Measurements from ENCODE around the gene SLC43A3.
A peak's percentile ranks its signal among the peaks of the same experiment; 100 is the strongest.
"Not testable (repeated sequence)": the region's sequence is repeated elsewhere in the genome, so short reads cannot be mapped to it uniquely, and the experiment has no call there.

The SLC43A3 gene

GRCh38 chr11:57459164-57460021 is 32.5 kb upstream of the SLC43A3 start:
- peak; percentile 47 for DNase-seq

GRCh38 chr11:57458410-57459163 is 31.7 kb upstream of the SLC43A3 start:
- DNase-seq = peak; percentile 78

GRCh38 chr11:57458060-57458409 is 31.1 kb upstream of the SLC43A3 start:
- DNase-seq = peak; percentile 47

DNA sequence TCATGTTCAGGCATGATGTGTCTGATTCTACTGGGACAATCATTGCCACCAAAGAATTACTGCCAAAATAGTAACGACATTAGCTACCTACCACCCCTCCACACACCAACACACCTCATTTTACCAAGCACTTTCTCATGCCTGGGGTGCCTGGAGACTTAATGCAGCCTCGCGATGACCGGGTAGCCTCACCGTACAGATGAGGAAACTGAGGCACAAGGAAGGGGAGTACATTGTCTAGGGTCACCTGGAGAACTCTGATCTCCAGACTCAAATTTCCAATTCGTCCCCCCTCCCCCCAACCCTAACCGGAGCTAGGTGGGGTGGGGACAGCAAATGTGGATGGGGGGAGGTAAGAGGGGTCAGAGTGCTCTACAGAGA is 30.7 kb upstream of the SLC43A3 start:
- no peak for DNase-seq

DNA sequence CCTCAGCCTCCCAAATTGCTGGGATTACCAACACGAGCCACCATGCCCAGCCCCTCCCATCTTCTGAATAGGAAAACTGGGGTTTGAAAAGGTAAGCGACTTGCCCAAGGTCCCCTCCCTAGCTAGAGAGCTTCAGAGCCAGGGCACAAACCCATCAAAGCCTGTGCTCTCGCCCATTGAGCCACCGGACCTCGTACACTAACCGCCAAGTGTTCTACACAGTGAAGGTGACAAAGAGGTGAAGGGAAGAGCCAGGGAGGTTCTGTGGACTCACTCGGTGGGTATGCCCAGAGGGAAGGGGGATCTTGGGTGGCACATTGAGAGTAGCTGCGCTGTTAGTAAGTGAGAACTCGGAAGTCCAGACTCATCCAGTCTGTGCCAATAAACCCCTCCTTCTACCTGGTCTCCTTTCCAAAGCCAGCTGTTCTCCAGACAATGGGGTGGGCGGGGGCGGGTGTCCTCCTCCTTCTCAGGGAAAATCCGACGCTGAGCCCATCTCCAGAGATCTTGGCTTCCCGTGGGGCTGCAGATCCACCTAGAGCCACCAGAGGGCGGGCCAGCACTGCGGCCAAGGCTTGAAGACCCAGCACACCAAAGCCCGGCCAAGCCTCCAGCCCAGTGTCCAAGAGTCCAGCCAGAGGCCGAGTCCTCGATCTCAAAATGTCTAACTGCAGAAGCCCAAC is 30.2 kb upstream of the SLC43A3 start:
- peak; percentile 93 for DNase-seq

DNA sequence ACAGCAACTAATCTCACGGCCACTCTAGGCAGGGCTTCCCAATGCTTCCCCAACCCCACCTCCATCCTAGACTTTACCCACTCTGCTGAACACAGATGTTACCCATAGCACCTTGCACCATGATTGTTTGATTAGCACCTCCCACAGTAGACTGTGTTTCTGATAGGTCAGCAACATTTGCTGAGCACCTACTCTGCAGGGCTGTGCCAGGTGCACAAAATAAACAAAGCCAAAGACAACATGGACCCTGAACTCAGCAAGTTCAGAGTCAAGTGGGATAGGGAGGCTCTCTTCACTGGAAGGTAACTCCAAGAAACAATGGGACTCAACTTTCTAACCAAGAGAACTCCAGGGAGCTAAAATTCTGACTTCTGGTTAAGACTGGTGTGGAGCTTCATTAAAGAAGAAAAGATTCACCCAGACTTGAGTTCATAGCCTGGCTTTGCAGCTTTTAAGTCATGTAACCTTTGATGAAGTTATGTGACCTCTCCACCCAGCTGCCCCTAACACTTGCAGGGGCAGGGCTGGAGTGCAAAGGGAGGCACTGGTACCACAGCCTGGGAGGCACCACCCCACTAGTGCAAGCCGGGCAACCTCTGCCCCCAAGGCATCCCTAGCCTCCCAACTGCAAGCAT is 26.7 kb upstream of the SLC43A3 start:
- no peak for DNase-seq

GRCh38 chr11:57446055-57446454 is 19.1 kb upstream of the SLC43A3 start:
- DNase-seq = no peak

- not testable (repeated sequence) for DNase-seq
Observed at GRCh38 chr11:57445122-57445394, 18.1 kb upstream of the SLC43A3 start.

DNA sequence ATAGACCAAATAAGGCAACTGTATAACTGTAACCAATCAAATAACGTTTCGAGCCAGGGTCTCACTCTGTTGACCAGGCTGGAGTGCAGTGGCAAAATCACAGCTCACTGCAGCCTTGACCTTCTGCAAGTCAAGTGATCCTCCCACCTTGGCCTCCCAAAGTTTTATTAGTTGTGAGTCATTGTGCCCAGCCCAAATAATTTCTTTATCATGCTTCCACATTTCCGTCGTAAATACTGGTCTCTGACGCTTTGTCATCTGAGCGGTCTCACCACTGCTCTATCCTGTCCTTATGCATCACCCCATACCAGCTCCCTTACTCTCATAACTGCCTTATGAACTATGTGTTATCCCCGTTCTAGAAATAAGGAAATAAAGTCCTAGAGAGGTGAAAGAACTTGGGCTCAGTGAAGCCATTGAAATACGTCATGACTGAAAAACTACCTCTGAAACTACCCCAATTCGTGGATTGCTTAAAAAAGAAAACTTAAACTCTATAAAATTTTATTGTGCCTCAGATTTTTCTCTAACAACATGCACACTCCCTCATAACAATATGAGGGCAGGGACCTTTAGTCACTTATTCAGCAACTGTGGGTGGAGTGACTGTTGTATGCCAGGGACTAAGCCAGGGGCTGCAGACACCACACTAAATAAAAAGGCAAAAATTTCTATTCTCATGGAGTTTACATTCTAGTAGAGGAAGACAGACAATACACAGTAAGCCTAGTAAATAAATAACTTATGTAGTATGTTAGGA is 17.6 kb upstream of the SLC43A3 start:
- no peak for DNase-seq

DNA sequence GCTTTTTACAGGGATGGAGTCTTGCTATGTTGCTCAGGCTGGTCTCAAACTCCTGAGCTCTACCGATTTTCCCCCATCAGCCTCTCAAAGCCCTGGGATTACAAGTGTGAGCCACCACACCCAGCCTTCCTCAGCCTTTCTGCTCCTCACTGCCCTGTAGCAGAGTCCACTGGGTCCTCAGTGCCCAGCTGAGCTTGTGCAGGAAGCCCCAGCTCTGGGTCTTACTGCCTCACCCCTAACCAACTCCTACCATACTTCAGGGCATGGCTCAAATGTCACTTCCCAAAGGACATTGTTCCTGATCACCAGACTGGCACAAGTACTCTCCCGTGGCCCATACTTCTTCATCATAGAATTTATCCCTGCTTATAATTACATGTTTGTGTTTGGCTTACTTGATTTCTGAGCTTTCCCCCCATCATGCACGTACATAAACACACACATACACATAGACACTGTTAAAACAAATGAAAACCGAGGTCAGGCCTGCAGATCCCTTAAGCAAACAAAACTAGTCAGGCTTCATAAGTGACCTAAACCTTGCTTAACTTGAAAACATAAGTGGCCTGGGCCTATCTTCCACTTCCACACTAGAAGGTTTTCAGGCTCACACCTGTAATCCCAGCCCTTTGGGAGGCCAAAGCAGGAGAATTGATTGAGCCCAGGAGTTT is 14.0 kb upstream of the SLC43A3 start:
- no peak for DNase-seq

GRCh38 chr11:57439786-57440185 is 12.9 kb upstream of the SLC43A3 start:
- no peak for DNase-seq

GRCh38 chr11:57438345-57439285 is 11.7 kb upstream of the SLC43A3 start:
- no peak for DNase-seq

DNA sequence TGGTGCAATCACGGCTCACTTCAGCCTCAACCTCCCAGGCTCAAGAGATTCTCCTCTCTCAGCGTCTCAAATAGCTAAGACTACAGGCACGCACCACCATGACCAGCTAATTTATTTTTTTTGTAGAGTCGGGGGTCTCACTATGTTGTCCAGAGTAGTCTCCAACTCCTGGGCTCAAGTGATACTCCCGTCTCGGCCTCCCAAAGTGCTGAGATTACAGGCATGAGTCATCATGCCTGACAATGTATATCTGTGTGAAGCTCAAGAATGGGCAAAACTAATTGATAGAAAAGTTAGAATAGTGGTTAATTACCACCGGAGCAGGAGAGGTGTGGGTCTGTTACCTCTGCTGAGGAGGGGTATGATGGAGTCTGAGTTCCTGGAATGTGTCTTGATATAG is 9.1 kb upstream of the SLC43A3 start:
- DNase-seq = no peak

- DNase-seq = peak; percentile 24
Observed at GRCh38 chr11:57434640-57435546, 8.0 kb upstream of the SLC43A3 start.

DNA sequence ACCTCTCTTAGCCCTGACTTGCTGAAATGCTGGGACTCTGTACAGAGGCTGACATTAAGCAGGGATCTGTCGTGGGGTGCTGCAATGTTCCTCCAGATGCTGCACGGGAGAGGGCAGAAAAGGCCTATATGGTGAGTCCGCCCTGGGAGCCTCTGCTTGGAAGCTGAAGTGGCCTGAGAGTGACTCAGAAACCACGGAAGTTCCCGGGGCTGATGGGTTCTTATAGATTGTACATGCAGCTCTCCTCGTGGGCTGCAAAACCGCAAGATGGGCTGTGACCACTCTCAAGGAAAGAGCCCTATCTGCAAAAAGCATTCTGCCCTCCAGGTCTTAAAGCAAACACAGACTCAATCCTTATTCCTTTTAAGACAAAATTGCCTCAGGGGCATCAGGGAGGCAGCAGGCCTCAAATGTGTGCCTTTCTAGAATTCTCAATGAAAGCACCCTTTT is 5.8 kb upstream of the SLC43A3 start:
- peak; percentile 97 for DNase-seq

DNA sequence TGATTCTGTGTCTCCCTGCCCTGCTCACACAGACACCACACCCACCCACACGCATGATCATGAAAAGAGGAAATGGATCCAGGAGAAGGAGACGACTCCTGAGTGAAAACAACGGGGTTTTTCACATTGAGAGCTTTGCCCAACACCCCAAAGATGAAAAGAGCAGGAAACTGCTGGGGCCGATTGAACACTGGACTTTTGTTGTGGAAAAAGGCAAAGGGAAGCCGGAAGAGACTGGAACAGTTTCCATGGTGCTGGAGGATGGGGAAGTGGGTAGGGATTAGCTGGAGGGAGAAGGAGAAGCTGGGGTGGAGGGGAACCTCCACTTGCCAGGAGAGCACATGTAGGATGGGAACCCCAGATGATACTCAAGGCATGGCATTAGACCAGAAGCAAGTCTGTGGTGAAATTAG is 5.2 kb upstream of the SLC43A3 start:
- DNase-seq = peak; percentile 69

- peak; percentile 61 for DNase-seq
Observed at GRCh38 chr11:57430952-57431351, 4.0 kb upstream of the SLC43A3 start.

GRCh38 chr11:57429946-57430345 is 3.0 kb upstream of the SLC43A3 start:
- DNase-seq = no peak

- no peak for DNase-seq
Observed at GRCh38 chr11:57428643-57429042, 1.7 kb upstream of the SLC43A3 start.

- DNase-seq = no peak
Observed at GRCh38 chr11:57427727-57428082, 784 bp upstream of the SLC43A3 start.

Data from OCI-M1 (cell line).